ENCODE data around the gene MYORG. TPM values are rescaled to one million over a fixed set of nuclear protein-coding genes. Genes with fewer than 3 reads are reported as not detected.

The MYORG gene
- total RNA-seq, 6 donors from 2014 or later: 2.1 to 11.6 (median 7.4) TPM

DNA sequence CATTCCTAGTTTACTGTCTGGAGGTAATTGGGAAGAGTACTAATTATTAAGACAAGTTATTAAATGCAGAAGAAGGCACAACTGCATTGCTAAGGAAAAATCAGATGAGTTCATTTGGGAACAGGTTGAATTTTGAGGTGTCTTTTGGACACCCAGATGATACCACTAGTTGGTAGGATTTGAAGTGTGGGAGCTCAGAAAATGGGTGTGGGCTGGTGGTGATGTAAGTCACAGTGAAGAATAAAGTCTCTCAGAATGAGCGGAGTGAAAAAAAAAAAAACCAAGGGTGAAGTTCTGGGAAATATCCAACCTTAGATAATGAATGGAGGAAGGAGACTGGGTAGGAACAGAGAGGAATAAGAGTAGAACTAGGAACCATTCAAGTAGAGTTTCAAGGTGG, 35.6 kb upstream of the MYORG start:
- Histone ChIP-seq H3K4me3 (no peak overlapping the region), H3K9me3 (no peaks in the 10 kb centered on the region), H3K4me1 (no peaks in the 10 kb centered on the region), H3K27me3 (no peaks in the 10 kb centered on the region), H3K36me3 (no peaks in the 10 kb centered on the region), H3K27ac (no peak overlapping the region)
- DNase-seq: no peak
- no peak for ATAC-seq (ENCODE audit: low FRiP score in 2 of 2)
- TF ChIP-seq, protein P1, sequence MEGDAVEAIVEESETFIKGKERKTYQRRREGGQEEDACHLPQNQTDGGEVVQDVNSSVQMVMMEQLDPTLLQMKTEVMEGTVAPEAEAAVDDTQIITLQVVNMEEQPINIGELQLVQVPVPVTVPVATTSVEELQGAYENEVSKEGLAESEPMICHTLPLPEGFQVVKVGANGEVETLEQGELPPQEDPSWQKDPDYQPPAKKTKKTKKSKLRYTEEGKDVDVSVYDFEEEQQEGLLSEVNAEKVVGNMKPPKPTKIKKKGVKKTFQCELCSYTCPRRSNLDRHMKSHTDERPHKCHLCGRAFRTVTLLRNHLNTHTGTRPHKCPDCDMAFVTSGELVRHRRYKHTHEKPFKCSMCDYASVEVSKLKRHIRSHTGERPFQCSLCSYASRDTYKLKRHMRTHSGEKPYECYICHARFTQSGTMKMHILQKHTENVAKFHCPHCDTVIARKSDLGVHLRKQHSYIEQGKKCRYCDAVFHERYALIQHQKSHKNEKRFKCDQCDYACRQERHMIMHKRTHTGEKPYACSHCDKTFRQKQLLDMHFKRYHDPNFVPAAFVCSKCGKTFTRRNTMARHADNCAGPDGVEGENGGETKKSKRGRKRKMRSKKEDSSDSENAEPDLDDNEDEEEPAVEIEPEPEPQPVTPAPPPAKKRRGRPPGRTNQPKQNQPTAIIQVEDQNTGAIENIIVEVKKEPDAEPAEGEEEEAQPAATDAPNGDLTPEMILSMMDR (IDR thresholded peaks at IDR 0.05): no peak
- no peak for TF ChIP-seq POLR2A (IDR thresholded peaks at IDR 0.05)
- TF ChIP-seq POLR2AphosphoS5 (IDR thresholded peaks at IDR 0.05): no peak
- TF ChIP-seq EP300 (IDR thresholded peaks at IDR 0.05): no peak
- 37 to 93% methylated on average over 1 of the region's 1 CpG for WGBS, 2 donors

- H3K4me1 ChIP-seq: no peaks in the 10 kb centered on the region
- no peaks in the 10 kb centered on the region for H3K9me3 ChIP-seq
- ATAC-seq (ENCODE audit: low FRiP score in 2 of 2) (no peak), DNase-seq (no peak)
- 84 to 92% methylated on average over 2 of the region's 2 CpGs for WGBS, 2 donors
- TF ChIP-seq EP300 (IDR thresholded peaks at IDR 0.05) (no peak), POLR2AphosphoS5 (IDR thresholded peaks at IDR 0.05) (no peak), POLR2A (IDR thresholded peaks at IDR 0.05) (no peak)
- TF ChIP-seq, protein P1 (IDR thresholded peaks at IDR 0.05): no peak
- H3K36me3 ChIP-seq: peaks cover 0 to 9% (median 4%) of the 10 kb centered on the region in 4 donors
- no peak overlapping the region for H3K4me3 ChIP-seq
- H3K27ac ChIP-seq: no peak overlapping the region
- no peaks in the 10 kb centered on the region for H3K27me3 ChIP-seq
These were observed 32.5 kb upstream of the MYORG start for GRCh38 chr9:34409154-34409553.

DNA sequence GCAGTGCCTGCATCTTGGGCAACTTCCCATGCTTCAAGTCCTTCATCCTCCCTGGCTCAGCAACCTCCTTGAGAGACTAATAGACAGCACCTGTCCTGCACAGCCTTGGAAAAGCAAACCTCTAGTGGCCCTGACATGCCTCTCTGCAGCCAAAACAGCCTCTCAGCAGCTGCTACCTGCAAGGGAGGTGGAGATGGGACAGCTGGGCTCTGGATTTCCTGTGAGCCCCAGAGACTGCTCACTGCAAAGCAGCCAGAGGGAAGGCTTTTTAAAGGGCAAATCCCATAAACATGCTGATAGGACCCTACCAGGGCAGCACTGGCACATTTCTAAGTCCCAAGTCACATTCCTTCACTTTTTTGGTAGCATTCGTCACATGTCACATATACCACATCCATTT, 31.5 kb upstream of the MYORG start:
- ATAC-seq (ENCODE audit: low FRiP score in 2 of 2) (no peak), DNase-seq (no peak)
- TF ChIP-seq POLR2AphosphoS5 (IDR thresholded peaks at IDR 0.05): no peak
- no peaks in the 10 kb centered on the region for H3K4me1 ChIP-seq
- no peaks in the 10 kb centered on the region for H3K9me3 ChIP-seq
- H3K36me3 ChIP-seq: peaks cover under 1 to 15% (median 8%) of the 10 kb centered on the region in 4 donors
- H3K4me3 ChIP-seq: no peak overlapping the region
- no peak overlapping the region for H3K27ac ChIP-seq
- 96% methylated on average over 1 of the region's 1 CpG for WGBS, 2 donors
- no peaks in the 10 kb centered on the region for H3K27me3 ChIP-seq

DNA sequence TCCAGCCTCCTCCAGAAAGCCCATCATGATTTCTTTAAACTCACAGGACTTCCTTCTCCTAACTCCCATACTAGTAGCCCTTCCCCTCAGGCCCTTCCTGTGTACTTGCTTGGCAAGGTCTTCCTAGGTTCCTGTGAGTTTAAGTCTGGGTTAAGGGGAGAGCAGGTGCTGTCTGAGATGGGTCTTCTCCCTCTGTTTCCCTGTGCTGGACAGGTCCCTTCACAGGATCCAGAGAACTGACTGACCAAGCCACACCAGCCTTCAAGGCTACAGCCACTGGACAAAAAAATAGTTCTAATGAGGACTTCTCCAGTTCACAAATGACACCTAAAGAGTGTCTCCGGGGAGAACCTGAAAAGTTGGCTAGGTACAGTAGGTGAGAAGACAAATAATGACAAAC, 29.5 kb upstream of the MYORG start:
- DNase-seq (no peak), ATAC-seq (ENCODE audit: low FRiP score in 2 of 2) (no peak)
- no peaks in the 10 kb centered on the region for H3K4me1 ChIP-seq
- H3K27ac ChIP-seq: no peak overlapping the region
- H3K9me3 ChIP-seq: no peaks in the 10 kb centered on the region
- H3K4me3 ChIP-seq: no peak overlapping the region
- no peak for TF ChIP-seq POLR2AphosphoS5 (IDR thresholded peaks at IDR 0.05)
- TF ChIP-seq POLR2A (IDR thresholded peaks at IDR 0.05): no peak
- TF ChIP-seq, protein P1 (IDR thresholded peaks at IDR 0.05): no peak
- no peak for TF ChIP-seq EP300 (IDR thresholded peaks at IDR 0.05)
- 77 to 100% methylated on average over 1 of the region's 1 CpG for WGBS, 2 donors
- H3K27me3 ChIP-seq: no peaks in the 10 kb centered on the region
- H3K36me3 ChIP-seq: peaks cover 11 to 35% (median 24%) of the 10 kb centered on the region in 4 donors

GRCh38 chr9:34405719-34406118, 29.0 kb upstream of the MYORG start:
- TF ChIP-seq, protein P1 (IDR thresholded peaks at IDR 0.05): no peak
- TF ChIP-seq EP300 (IDR thresholded peaks at IDR 0.05) (no peak), POLR2AphosphoS5 (IDR thresholded peaks at IDR 0.05) (no peak), POLR2A (IDR thresholded peaks at IDR 0.05) (no peak)

More at GRCh38 chr9:34405719-34406118, 29.0 kb upstream of the MYORG start:
- Histone ChIP-seq H3K9me3 (no peaks in the 10 kb centered on the region), H3K27me3 (no peaks in the 10 kb centered on the region), H3K4me1 (no peaks in the 10 kb centered on the region), H3K27ac (no peak overlapping the region), H3K4me3 (no peak overlapping the region), H3K36me3 (peaks cover 11 to 40% (median 29%) of the 10 kb centered on the region in 4 donors)
- no peak for ATAC-seq (ENCODE audit: low FRiP score in 2 of 2)
- no peak for DNase-seq
- 94 to 95% methylated on average over 7 of the region's 7 CpGs for WGBS, 2 donors
